ENCODE results near the gene ZFYVE27. TPM values are rescaled to one million over a fixed set of nuclear protein-coding genes. Genes with fewer than 3 reads are reported as not detected.

ZFYVE27 gene
- total RNA-seq, 6 experiments from 2014 or later, result 9.2 to 19.3 (median 12.6) TPM

- 56% methylated on average over 5 of the region's 5 CpGs for WGBS (ENCODE audit: insufficient coverage, low coverage, low lambda C conversion rate, missing lambda C conversion rate)
- no peaks in the 10 kb centered on the region for H3K9me3 ChIP-seq
- intact Hi-C loops (cut with DNase I), result no loop called here
- H3K36me3 ChIP-seq, result no peaks in the 10 kb centered on the region
- H3K27ac ChIP-seq, result no peak overlapping the region
- ATAC-seq (no peak), DNase-seq (no peak)
- TF ChIP-seq CTCF (IDR thresholded peaks at IDR 0.05) (no peak), POLR2A (IDR thresholded peaks at IDR 0.05) (no peak)
- H3K4me1 ChIP-seq, result peaks cover 0 to 5% (median 0%) of the 10 kb centered on the region in 4 donors
- H3K4me3 ChIP-seq, result no peak overlapping the region
- no peaks in the 10 kb centered on the region for H3K27me3 ChIP-seq
Observed at GRCh38 chr10:97770255-97770654, 33.3 kb downstream of the ZFYVE27 start.

GRCh38 chr10:97771055-97771891 is 34.3 kb downstream of the ZFYVE27 start:
- ATAC-seq, result peak in 2 of 4 donors; percentile 17 to 26
- 0% methylated on average over 29 of the region's 90 CpGs for WGBS (ENCODE audit: insufficient coverage, low coverage, low lambda C conversion rate, missing lambda C conversion rate)
- Histone ChIP-seq H3K27me3 (no peaks in the 10 kb centered on the region), H3K4me3 (peak overlapping the region in 1 of 3 donors; percentile 27), H3K36me3 (no peaks in the 10 kb centered on the region), H3K9me3 (no peaks in the 10 kb centered on the region), H3K27ac (no peak overlapping the region), H3K4me1 (peaks cover 0 to 5% (median 0%) of the 10 kb centered on the region in 4 donors)
- no peak for TF ChIP-seq CTCF (IDR thresholded peaks at IDR 0.05)
- TF ChIP-seq POLR2A (IDR thresholded peaks at IDR 0.05), result no peak
- intact Hi-C loops (cut with DNase I), result no loop called here
- DNase-seq, result no peak

- 19% methylated on average over 15 of the region's 44 CpGs for WGBS (ENCODE audit: insufficient coverage, low coverage, low lambda C conversion rate, missing lambda C conversion rate)
- Histone ChIP-seq H3K36me3 (no peaks in the 10 kb centered on the region), H3K9me3 (no peaks in the 10 kb centered on the region), H3K27ac (no peak within 1 kb of the TSS), H3K4me1 (peaks cover 0 to 5% (median 0%) of the 10 kb centered on the region in 4 donors), H3K27me3 (no peaks in the 10 kb centered on the region), H3K4me3 (peak within 1 kb of the TSS in 1 of 3 donors; percentile 27)
- TF ChIP-seq POLR2A (IDR thresholded peaks at IDR 0.05) (peak; percentile 31), CTCF (IDR thresholded peaks at IDR 0.05) (no peak)
- intact Hi-C loops (cut with DNase I), result no loop called here
- ATAC-seq, result peak in 2 of 4 donors; percentile 24 to 38
- no peak for DNase-seq
Observed at GRCh38 chr10:97771913-97772823, 35.2 kb downstream of the ZFYVE27 start, which contains the start of gene SFRP5. Gene SFRP5, minus strand, starts transcription at chr10:97771999. Its CDS starts 166 bp downstream, at chr10:97771833.

- TF ChIP-seq POLR2A (IDR thresholded peaks at IDR 0.05) (no peak), CTCF (IDR thresholded peaks at IDR 0.05) (no peak)
- H3K4me1 ChIP-seq, result peaks cover 0 to 5% (median 0%) of the 10 kb centered on the region in 4 donors
- intact Hi-C loops (cut with DNase I), result no loop called here
- no peaks in the 10 kb centered on the region for H3K27me3 ChIP-seq
- ATAC-seq (no peak), DNase-seq (no peak)
- no peak overlapping the region for H3K4me3 ChIP-seq
- no peaks in the 10 kb centered on the region for H3K36me3 ChIP-seq
- no peak overlapping the region for H3K27ac ChIP-seq
- WGBS (ENCODE audit: insufficient coverage, low coverage, low lambda C conversion rate, missing lambda C conversion rate), result 50% methylated on average over 1 of the region's 1 CpG
- no peaks in the 10 kb centered on the region for H3K9me3 ChIP-seq
Observed at GRCh38 chr10:97773096-97773495, 36.2 kb downstream of the ZFYVE27 start.
